Cardiac muscle cell (in vitro differentiated cells and primary cell): ENCODE data around the gene PTBP3. TPM values are rescaled to one million over a fixed set of nuclear protein-coding genes. Genes with fewer than 3 reads are reported as not detected.
A peak's percentile ranks its signal among the peaks of the same experiment; 100 is the strongest.
"Not testable (repeated sequence)": the region's sequence is repeated elsewhere in the genome, so short reads cannot be mapped to it uniquely, and the experiment has no call there.

Experiments
- DNase-seq, 2 donors: peaks; one replicate each; pipeline versions ENCODE4 v3.0.0 to v3.0.0-alpha.2; 2010 to 2017; ENCODE audit warnings: low read depth in 1 of 2, low spot score in 1 of 2
- H3K27ac ChIP-seq: fragments of 200-600 bp; sonication (generic); 2 replicates; pipeline ENCODE4 v1.5.1; 2016
- H3K27me3 ChIP-seq: fragments of 200-600 bp; sonication (generic); 2 replicates; pipeline ENCODE4 v1.6.0; 2016; ENCODE audit warnings: control low read depth
- H3K36me3 ChIP-seq: fragments of 200-600 bp; sonication (generic); 2 replicates; pipeline ENCODE4 v1.5.1; 2016; ENCODE audit warnings: control low read depth
- H3K4me1 ChIP-seq: fragments of 200-600 bp; sonication (generic); 2 replicates; pipeline ENCODE4 v1.8.1; 2017; ENCODE audit warnings: low read depth, mild to moderate bottlenecking, mixed run types
- H3K4me3 ChIP-seq: fragments of 200-600 bp; sonication (generic); 2 replicates; pipeline ENCODE4 v1.5.1; 2016; ENCODE audit warnings: mild to moderate bottlenecking
- H3K9me3 ChIP-seq: fragments of 200-600 bp; sonication (generic); 2 replicates; pipeline ENCODE4 v1.5.1; 2017; ENCODE audit warnings: low read depth, mild to moderate bottlenecking, control low read depth
- CTCF ChIP-seq: IDR thresholded peaks from 2 replicates; pipeline ENCODE4 v1.5.1; 2012; ENCODE audit warnings: low read depth, mild to moderate bottlenecking, low read length
- polyA plus RNA-seq: library from polyadenylated mRNA; unstranded; fragments of >200 nt; fragmentation: Nextera tagmentation; extraction: Ambion mirVana; gene quantifications from 2 replicates; pipeline ENCODE4 v1.2.1, GENCODE V29; 2016
- total RNA-seq: library from RNA; depleted of rRNA; stranded (reverse); fragments of >200 nt; gene quantifications from 2 replicates; pipeline ENCODE4 v1.2.3, GENCODE V29; 2016

Gene PTBP3
- total and polyA plus RNA-seq, 2 experiments from 2014 or later = 6.2 to 15.5 TPM

- no peak for TF ChIP-seq CTCF
- peak overlapping the region; percentile 46 for H3K4me3 ChIP-seq
- peak; percentile 99 to 100 for DNase-seq
- H3K9me3 ChIP-seq = no peaks in the 10 kb centered on the region
- H3K27me3 ChIP-seq = no peaks in the 10 kb centered on the region
- H3K27ac ChIP-seq = peak overlapping the region; percentile 98
- no peaks in the 10 kb centered on the region for H3K36me3 ChIP-seq
- peaks cover 4% of the 10 kb centered on the region for H3K4me1 ChIP-seq
These were observed 46.0 kb upstream of the PTBP3 start for GRCh38 chr9:112379177-112380101.

- Histone ChIP-seq H3K36me3 (no peaks in the 10 kb centered on the region), H3K9me3 (no peaks in the 10 kb centered on the region), H3K27me3 (no peaks in the 10 kb centered on the region), H3K4me1 (peaks cover 4% of the 10 kb centered on the region), H3K27ac (peak overlapping the region; percentile 98), H3K4me3 (peak overlapping the region; percentile 46)
- no peak for TF ChIP-seq CTCF
- DNase-seq = peak in 1 of 2 donors; percentile 8
These were observed 45.1 kb upstream of the PTBP3 start for GRCh38 chr9:112378328-112379176.

- peak overlapping the region; percentile 46 for H3K4me3 ChIP-seq
- H3K9me3 ChIP-seq = no peaks in the 10 kb centered on the region
- TF ChIP-seq CTCF = no peak
- peak overlapping the region; percentile 98 for H3K27ac ChIP-seq
- no peaks in the 10 kb centered on the region for H3K27me3 ChIP-seq
- no peaks in the 10 kb centered on the region for H3K36me3 ChIP-seq
- DNase-seq = no peak
- peaks cover 4% of the 10 kb centered on the region for H3K4me1 ChIP-seq
These were observed 44.4 kb upstream of the PTBP3 start for GRCh38 chr9:112377684-112378327.

GRCh38 chr9:112377087-112377486 lies 43.7 kb upstream of the PTBP3 start:
- Histone ChIP-seq H3K27me3 (no peaks in the 10 kb centered on the region), H3K4me3 (no peak overlapping the region), H3K27ac (no peak overlapping the region), H3K4me1 (peaks cover 4% of the 10 kb centered on the region), H3K9me3 (no peaks in the 10 kb centered on the region), H3K36me3 (no peaks in the 10 kb centered on the region)
- no peak for DNase-seq
- no peak for TF ChIP-seq CTCF

GRCh38 chr9:112375361-112375760 lies 41.9 kb upstream of the PTBP3 start:
- Histone ChIP-seq H3K27ac (no peak overlapping the region), H3K9me3 (no peaks in the 10 kb centered on the region), H3K4me3 (no peak overlapping the region), H3K4me1 (no peaks in the 10 kb centered on the region), H3K27me3 (no peaks in the 10 kb centered on the region), H3K36me3 (no peaks in the 10 kb centered on the region)
- no peak for DNase-seq
- TF ChIP-seq CTCF = no peak

GRCh38 chr9:112374232-112374631 lies 40.8 kb upstream of the PTBP3 start:
- not testable (repeated sequence) for H3K4me1 ChIP-seq, H3K27ac ChIP-seq, H3K36me3 ChIP-seq, H3K9me3 ChIP-seq, DNase-seq, H3K4me3 ChIP-seq, H3K27me3 ChIP-seq

GRCh38 chr9:112373666-112374065 lies 40.2 kb upstream of the PTBP3 start:
- H3K36me3 ChIP-seq, H3K27ac ChIP-seq, H3K9me3 ChIP-seq, DNase-seq, H3K4me1 ChIP-seq, H3K27me3 ChIP-seq, H3K4me3 ChIP-seq: not testable (repeated sequence)
